ENCODE results near the gene ELF5. TPM values are rescaled to one million over a fixed set of nuclear protein-coding genes. Genes with fewer than 3 reads are reported as not detected.

Gene ELF5
- total and polyA plus RNA-seq, 9 donors: 0.07 to 2.8 (median 0.15) TPM; not detected in 4

Other genes with a start within 250 kb of the ELF5 start
- 3.5 TPM for gene ABTB2, start 155.8 kb downstream of the ELF5 start, total RNA-seq
- gene ABTB2, start 155.8 kb downstream of the ELF5 start, polyA plus RNA-seq (ENCODE audit: insufficient read depth in 1 of 8, insufficient read length in 8 of 8, low replicate concordance in 1 of 8): 1 to 10 TPM; 4.7 to 8.5 (median 7.1) TPM
- gene CAT, start 74.9 kb downstream of the ELF5 start, total RNA-seq: 63.6 TPM
- gene CAT, start 74.9 kb downstream of the ELF5 start, polyA plus RNA-seq (ENCODE audit: insufficient read depth in 1 of 8, insufficient read length in 8 of 8, low replicate concordance in 1 of 8): 10 to 100 TPM; 45.6 to 74.4 (median 60.5) TPM
- not detected for gene EHF, start 107.3 kb upstream of the ELF5 start, total RNA-seq
- 1 to 10 TPM in 2 of 8 donors, under 1 TPM in 3, not detected in 3; 0.07 to 2.2 (median 0.12) TPM for gene EHF, start 107.3 kb upstream of the ELF5 start, polyA plus RNA-seq (ENCODE audit: insufficient read depth in 1 of 8, insufficient read length in 8 of 8, low replicate concordance in 1 of 8)

All from muscle of leg (tissue), 9 donors.